Hypothalamus (tissue), 51 donors: ENCODE data around the gene TEX50.
"Not testable (repeated sequence)": the region's sequence is repeated elsewhere in the genome, so short reads cannot be mapped to it uniquely, and the experiment has no call there.

Experiments used
- DNase-seq, 51 donors: peaks; one replicate each; lab custom pipeline; 2025; lab: John Stamatoyannopoulos, UW

The TEX50 gene

DNA sequence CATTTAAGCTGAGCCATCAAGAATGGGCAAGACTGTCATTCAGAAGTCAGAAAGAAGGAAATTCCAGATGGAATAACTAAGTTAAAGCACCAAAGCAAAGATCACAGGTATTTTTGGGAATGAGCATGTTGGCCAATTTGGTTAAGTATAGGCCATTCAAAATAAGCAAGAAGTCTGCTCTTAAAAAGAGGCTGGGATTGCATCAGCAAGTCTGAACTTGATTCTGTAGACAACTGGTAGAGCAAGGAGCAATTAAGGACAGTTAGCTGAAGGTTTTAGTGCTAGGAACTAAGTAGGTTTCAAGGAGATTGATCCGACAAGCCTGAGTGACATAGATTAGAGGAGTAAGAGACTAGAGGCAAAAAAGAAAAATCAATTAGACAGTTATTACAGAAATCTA is 26.1 kb downstream of the TEX50 start:
- no peak for DNase-seq

DNA sequence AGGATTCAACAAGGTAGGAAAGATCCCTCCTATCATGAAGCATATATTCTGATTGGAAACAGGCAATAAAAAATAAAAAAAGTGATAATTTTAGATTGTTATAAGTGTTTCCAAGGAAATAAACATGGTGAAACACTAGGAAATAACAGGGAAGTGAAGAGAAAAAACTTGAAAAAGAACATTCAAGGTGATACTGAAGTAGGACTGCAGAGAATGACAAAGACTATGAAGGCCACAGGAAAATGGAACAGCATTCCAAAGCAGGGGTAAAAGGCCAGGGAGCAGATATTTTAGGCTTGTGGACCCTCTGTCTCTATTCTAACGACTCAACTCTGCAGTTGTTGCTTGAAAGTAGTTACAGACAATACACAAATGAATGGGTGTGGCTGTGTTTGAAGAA is 26.6 kb downstream of the TEX50 start:
- DNase-seq, result no peak

DNA sequence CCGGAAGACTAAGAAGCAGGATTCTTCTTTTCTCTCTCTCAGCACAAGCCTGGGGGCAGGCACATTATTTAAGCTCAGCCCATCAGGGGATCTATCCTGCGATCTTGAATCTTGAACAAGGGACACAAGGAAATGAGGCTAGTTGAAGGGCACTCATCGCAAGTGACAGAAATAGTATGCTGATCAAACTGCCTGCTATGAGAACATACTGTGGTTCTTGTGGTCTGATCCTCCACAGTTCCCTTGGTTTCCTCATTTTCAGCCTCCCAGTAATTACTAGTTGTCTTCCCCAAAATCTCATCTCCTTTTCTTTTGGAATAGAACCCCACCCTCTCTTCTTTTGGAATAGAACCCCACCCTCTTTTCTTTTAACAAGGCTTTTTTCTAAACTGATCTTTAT is 28.0 kb downstream of the TEX50 start:
- DNase-seq, result no peak

DNA sequence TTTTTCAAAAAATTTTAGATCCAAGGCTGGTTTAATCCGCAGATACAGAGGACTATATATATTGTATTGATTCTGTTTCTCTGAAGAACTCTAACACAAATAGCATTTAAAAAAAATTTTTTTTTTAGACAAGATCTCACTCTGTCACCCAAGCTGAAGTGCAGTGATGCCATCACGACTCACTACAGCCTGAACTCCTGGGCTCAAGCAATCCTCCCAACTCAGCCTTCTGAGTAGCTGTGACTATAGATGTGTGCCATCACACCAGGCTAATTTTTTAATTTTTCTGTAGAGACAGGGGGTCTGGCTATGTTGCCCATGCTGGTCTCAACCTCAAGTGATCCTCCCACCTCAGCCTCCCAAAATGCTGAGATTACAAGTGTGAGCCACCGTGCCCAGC is 31.5 kb downstream of the TEX50 start:
- DNase-seq, result no peak

DNA sequence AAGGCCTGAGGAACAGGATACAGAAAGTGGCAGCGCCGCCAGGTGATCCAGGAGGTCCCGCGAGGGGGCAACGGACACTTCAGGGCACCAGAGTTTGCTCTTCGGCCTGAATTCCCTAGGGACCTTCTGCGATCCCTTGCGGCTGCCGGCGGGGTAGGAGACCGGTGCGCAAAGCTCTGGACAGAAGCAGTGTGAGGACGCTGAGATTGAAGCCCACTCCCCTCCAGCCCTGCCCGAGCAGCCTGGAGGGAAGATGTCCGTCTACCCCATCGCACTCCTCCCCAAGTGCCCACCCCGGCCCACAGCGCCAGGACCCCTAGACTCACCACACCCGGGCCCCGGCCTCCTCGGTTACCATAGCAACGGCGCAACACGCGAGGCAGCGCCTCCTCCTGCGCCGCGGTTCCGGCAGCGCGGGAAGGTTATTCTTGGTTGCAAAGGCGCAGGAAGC is 34.4 kb downstream of the TEX50 start, which contains the start of gene ANKRD45:
Gene ANKRD45 (minus strand): TSS at position 361 of the 451 bp plus-strand sequence. CDS start 10,433 bp downstream, outside the sequence.
- peak in 40 of 51 donors; percentile 0 to 61 (median 26) for DNase-seq

DNA sequence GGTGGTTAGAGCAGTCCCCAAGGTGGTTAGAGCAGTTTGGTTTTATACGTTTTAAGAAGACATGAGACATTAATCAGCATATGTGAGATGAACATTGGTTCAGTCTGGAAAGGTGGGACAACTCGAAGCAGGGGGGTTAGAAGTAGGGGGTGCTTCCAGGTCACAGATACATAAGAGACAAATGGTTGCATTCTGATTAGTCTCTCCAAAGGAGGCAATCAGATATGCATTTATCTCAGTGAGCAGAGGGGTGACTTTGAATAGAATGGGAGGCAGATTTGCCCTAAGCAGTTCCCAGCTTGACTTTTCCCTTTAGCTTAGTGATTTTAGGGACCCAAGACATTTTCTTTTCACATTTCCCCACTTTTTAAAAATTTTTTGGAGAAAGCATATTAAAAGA is 39.4 kb downstream of the TEX50 start:
- not testable (repeated sequence) for DNase-seq

DNA sequence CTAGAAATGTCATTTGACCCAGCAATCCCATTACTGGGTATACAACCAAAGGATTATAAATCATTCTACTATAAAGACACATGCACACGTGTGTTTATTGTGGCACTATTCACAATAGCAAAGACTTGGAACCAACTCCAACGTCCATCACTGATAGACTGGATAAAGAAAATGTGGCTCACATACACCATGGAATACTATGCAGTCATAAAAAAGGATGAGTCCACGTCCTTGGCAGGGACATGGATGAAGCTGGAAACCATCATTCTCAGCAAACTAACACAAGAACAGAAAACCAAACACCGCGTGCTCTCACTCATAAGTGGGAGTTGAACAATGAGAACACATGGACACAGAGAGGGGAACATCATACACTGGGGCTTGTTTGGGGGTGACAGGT is 45.0 kb downstream of the TEX50 start:
- not testable (repeated sequence) for DNase-seq

DNA sequence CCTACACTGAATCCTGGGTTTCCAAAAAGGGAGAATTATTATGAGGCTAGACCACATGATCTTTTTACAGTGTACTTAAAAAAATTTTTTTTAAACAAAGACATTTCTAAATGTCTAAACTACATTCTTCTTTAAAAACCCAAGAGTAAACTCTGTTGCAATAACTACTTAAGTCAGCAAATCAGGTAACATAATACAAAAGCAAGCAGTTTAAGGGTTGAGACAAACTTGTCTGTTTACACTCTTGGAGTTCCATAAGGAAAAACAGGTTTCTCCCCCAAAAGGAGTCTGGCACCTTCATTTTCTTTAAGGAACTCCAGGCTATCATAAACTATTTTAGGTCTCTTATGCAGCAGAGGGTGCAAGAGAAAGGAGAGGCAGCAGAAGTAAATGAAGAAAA is 47.0 kb downstream of the TEX50 start:
- no peak for DNase-seq

DNA sequence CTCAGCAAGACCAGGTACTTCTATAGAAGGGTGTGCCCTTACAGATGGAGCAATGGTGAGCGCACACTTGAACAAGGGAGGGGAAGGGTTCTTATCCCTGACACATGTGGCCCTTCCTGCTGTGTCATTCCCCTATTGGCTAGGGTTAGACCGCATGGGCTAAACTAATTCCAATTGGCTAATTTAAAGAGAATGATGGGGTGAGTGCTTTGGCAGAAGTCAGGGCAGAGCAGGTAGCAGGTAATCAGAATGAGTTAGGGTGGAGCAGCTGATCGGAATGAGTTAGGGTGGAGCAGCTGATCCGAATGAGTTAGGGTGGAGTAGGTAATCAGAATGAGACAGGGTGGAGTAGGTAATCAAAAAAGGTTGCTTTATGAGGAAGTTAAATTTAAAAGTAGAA is 48.7 kb downstream of the TEX50 start:
- not testable (repeated sequence) for DNase-seq

DNA sequence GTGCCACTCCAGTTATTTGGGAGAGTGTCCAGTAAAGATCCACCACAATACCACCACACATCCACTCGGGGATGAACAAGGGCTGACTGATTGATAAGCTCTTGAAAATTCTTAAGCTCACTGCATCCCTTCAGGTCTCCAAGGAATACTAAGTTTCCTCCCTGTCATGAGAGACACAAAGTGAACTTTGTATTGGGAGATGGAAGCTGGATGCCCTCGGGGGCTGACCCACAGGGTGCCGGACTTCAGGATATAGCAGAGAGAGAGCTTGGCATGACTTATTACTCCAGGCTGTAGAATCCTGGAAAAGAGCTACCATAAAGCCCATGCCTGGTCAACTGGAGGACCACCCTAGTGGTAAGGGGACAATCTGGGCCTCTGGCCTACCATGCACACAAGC is 50.0 kb downstream of the TEX50 start:
- DNase-seq, result not testable (repeated sequence)
